GM10847 (cell line): ENCODE measurements around the gene PSMB2.
A peak's percentile ranks its signal among the peaks of the same experiment; 100 is the strongest.

Source experiments
- POLR2A ChIP-seq: IDR thresholded peaks from 2 replicates; pipeline ENCODE4 v1.6.1; 2011; ENCODE audit not compliant: insufficient read length; ENCODE audit errors: extremely low read depth

PSMB2 gene

DNA sequence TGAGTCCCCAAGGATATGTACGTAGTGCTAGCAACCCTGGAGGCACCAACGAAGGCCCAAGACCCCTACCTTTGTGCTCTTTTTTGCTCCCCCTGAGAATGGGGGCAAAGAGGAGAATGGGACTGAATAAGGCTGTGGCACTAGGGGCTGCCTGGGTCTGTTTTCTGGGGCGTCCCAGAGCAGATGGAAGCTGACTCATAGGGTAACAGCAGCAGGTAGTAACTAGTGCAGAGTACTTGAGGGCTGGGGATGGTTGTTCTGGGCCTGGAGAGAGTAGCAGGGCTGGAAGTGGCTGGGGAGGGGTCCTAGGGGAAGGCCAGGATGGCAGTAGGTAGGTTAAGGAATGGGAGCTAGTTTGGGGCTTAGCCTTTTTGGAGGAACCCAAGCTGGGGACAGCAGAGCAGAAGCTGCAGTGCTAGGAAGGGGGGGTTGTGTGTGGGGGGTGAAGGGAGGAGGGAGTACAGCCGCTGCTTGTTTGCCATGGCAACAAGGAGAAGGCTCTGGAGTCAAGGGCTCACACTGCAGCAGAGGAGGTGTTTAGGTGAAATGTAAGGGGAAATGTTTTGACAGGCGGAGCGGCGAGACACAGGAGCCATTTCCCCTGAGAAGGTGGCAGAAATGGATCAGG lies 81.9 kb downstream of the PSMB2 start:
- no peak for TF ChIP-seq POLR2A

DNA sequence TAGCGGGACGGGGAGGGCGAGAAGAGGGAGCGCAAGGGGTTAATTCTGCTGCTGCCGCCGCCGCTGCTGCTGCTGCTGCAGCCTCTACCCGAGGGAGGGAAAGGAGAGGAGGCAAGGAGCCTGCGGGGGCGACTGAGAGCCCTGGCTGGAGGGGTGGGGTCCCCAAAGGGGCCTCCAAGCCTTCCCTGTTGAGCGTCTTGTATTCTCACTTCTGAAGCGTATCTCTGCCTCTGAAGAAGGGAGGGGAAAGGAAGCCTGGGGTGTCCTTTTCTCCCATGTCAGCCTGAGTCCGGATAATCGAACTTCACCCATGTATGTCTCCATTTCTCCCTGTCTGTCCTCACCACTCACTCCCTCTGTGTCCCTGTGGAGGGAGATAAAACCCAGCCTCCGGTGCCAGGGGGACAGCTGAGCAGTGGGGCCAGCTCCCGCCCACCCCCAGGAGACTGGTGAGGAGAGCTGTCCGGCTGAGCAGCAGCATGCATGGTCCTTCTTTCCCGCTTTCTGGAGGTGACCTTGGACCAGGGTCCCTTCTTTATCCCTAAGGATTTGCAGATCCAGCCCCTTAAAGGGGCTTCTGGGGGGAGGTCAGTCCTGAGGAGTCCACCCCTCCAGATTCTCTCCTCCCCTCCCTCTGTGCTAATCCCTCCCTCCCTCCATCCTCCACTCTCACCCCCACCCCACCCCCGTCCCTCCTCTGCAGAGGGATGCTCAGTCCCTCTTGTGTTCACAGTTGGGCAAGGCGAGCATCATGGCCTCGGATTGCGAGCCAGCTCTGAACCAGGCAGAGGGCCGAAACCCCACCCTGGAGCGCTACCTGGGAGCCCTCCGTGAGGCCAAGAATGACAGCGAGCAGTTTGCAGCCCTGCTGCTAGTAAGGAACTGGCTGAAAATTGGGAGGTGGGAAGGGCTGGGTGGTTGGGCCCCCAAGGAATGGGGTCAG lies 82.7 kb downstream of the PSMB2 start:
- no peak for TF ChIP-seq POLR2A

- TF ChIP-seq POLR2A, result peak; percentile 86
Measured at GRCh38 chr1:35557611-35558373, 83.5 kb downstream of the PSMB2 start, which contains the start of gene NCDN. TSS of gene NCDN (plus strand) at chr1:35557799. CDS start at chr1:35558191, 392 bp downstream.

GRCh38 chr1:35557118-35557610 lies 84.2 kb downstream of the PSMB2 start, which contains the start of gene KIAA0319L:
TSS of gene KIAA0319L (minus strand) at chr1:35557403. CDS start at chr1:35554491, 2,912 bp downstream.
- peak; percentile 18 for TF ChIP-seq POLR2A

- TF ChIP-seq POLR2A, result no peak
Measured at GRCh38 chr1:35556484-35557117, 84.7 kb downstream of the PSMB2 start.

- TF ChIP-seq POLR2A, result no peak
Measured at GRCh38 chr1:35555601-35556477, 85.5 kb downstream of the PSMB2 start.

- no peak for TF ChIP-seq POLR2A
Measured at GRCh38 chr1:35555212-35555584, 86.1 kb downstream of the PSMB2 start.

DNA sequence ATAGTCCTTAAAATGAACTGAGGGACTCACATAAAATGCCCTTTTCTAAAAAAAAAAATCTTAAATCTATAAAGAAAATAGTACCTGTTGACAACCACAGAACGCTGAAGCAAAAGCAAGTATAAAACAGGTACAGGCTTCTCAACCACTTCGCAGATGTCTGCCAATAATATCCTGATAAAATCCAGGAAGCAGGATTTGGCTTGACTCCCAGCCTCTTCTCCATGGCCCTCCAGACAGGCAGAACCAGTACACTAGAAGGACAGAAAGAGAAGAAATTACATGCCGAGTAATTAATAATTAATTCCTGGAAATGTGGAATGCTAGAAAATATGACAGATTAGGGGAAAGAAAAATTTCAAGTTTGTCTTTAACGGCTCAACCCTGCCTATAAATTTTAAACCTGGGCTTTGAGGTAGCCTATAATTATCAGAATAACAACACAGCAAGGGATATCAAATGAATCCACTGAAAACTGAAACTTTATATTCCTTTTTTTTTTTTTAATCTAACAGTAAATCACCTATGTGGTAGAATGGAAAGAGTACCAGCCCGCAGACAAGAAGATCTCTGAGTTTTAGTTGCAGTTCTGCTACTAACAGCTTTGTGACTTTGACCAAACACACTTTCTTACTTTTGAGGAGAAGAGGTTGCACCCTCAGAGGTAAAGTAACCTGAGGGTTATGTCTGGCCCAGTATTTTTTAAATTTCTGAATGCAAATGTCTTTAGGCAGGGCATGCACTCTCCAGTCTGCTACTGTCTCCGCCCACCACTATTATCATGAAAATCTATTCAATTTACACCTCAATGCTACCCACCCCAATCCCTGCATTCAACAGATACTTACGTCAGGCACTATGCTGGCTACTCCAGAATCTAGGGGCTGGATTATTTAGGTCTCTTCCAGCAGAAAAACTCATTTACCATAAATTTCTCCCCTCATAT lies 86.8 kb downstream of the PSMB2 start:
- TF ChIP-seq POLR2A, result no peak

DNA sequence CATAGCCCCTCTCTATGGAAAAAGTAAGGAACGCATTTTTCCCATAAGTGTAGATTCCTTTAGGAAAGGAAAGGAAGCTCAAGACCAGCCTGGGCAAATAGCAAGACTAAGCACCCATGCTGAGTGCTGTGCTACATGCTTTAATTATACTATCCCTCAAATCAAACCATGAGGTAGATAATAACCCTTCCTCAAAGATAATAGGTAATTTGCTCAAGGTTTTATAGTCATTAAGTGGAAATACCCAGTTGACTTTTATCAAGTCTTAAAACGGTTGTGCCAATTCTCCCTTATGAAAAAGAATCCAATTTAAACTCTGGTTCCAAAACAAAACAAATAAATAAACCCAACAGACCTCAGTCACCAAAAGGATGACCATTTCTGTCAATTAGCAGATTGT lies 87.5 kb downstream of the PSMB2 start:
- no peak for TF ChIP-seq POLR2A
